ENCODE data around the gene OBSCN. TPM values are rescaled to one million over a fixed set of nuclear protein-coding genes. Genes with fewer than 3 reads are reported as not detected.

OBSCN gene
- total RNA-seq, 2 experiments from 2014 or later = 29.5 to 45.2 TPM

- BruUV-seq (replicated peaks) = no TSS peak
- ChIA-PET POLR2A (no interaction called here), CTCF (ENCODE audit: unreplicated experiment) (no interaction called here)
- Histone ChIP-seq H4K20me1 (ENCODE audit: insufficient read depth, low read length) (no peaks in the 10 kb centered on the region), H3K4me1 (ENCODE audit: insufficient read depth, low read length, poor library complexity, severe bottlenecking) (no peaks in the 10 kb centered on the region), H3K36me3 (ENCODE audit: insufficient read depth, low read length) (no peaks in the 10 kb centered on the region), H3K27ac (ENCODE audit: low read depth, low read length, poor library complexity, severe bottlenecking) (no peak overlapping the region), H3K4me3 (ENCODE audit: low read depth, low read length, poor library complexity, severe bottlenecking) (no peak overlapping the region), H3K79me2 (ENCODE audit: insufficient read depth, low read depth, low read length) (no peaks in the 10 kb centered on the region), H2AFZ (ENCODE audit: low read length) (no peak overlapping the region), H3K9me3 (ENCODE audit: low read length) (no peaks in the 10 kb centered on the region), H3K4me2 (ENCODE audit: low read length) (no peak overlapping the region), H3K9me2 (ENCODE audit: insufficient read depth, low read length) (no peaks in the 10 kb centered on the region)
- intact Hi-C loops (cut with micrococcal nuclease; ENCODE audit: unreplicated experiment) = loop anchor here (5.0 to 10.0 kb wide), 2 partner anchors 110 to 173 kb away; a partner anchor contains a TSS
- DNase-seq (ENCODE audit: low spot score) = no peak
- no peak for TF ChIP-seq CTCF (conservative IDR thresholded peaks at IDR 0.05; ENCODE audit: low read length)
- TF ChIP-seq EZH2phosphoT487 (IDR thresholded peaks at IDR 0.05; ENCODE audit: borderline replicate concordance, low read depth, low read length) = no peak
Measured at GRCh38 chr1:228344631-228345072, 136.8 kb downstream of the OBSCN start.

DNA sequence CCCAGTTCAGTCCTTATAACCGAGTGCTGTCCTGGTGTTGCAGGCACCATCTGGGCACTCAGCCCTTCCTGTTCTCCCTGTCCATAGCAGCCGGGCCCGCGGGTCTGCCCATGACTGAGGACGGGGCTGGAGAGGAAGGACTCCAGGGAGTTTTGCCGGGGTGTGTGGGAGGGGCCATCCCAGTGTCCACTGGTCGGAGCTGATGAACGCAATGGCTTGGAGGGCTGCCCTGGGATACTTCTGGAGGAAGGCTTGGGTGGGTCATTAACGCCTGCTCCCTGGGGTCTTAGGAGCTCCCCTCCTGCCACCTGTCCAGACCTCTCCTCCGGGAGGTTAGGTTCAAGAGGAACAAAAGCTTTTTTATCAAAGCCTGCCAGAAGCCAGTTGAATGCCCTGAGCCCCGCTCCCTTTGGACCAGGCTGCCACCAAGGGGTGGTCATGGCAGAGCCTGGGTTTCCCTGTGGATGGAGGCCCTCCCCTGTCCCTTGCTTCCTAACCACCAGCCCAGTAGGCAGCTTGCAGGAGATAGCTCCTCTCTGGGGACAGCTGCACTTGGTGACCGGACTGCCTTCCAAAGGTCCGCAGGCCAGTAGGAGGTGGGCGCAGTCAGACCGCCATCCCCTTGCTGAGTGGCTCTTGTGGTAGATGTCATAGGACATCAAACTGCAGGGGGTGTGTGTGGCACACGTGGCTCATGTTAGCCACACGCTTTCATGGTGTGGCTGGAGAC is 137.5 kb downstream of the OBSCN start:
- TF ChIP-seq CTCF (conservative IDR thresholded peaks at IDR 0.05; ENCODE audit: low read length) (no peak), EZH2phosphoT487 (IDR thresholded peaks at IDR 0.05; ENCODE audit: borderline replicate concordance, low read depth, low read length) (no peak)
- no peaks in the 10 kb centered on the region for H4K20me1 ChIP-seq (ENCODE audit: insufficient read depth, low read length)
- H3K4me3 ChIP-seq (ENCODE audit: low read depth, low read length, poor library complexity, severe bottlenecking) = no peak overlapping the region
- H3K9me2 ChIP-seq (ENCODE audit: insufficient read depth, low read length) = no peaks in the 10 kb centered on the region
- H3K9me3 ChIP-seq (ENCODE audit: low read length) = no peaks in the 10 kb centered on the region
- CTCF ChIA-PET (ENCODE audit: unreplicated experiment) = no interaction called here
- POLR2A ChIA-PET = interaction anchor here (0.8 kb wide), 1 partner anchor 59 kb away, joined by 3 read pairs; no protein-coding TSS in a partner anchor
- intact Hi-C loops (cut with micrococcal nuclease; ENCODE audit: unreplicated experiment) = loop anchor here (10.0 kb wide), 1 partner anchor 109 kb away; a partner anchor contains a TSS
- no TSS peak for BruUV-seq (replicated peaks)
- H3K27ac ChIP-seq (ENCODE audit: low read depth, low read length, poor library complexity, severe bottlenecking) = no peak overlapping the region
- no peaks in the 10 kb centered on the region for H3K4me1 ChIP-seq (ENCODE audit: insufficient read depth, low read length, poor library complexity, severe bottlenecking)
- no peaks in the 10 kb centered on the region for H3K36me3 ChIP-seq (ENCODE audit: insufficient read depth, low read length)
- DNase-seq (ENCODE audit: low spot score) = no peak
- H2AFZ ChIP-seq (ENCODE audit: low read length) = no peak overlapping the region
- H3K79me2 ChIP-seq (ENCODE audit: insufficient read depth, low read depth, low read length) = no peaks in the 10 kb centered on the region
- no peak overlapping the region for H3K4me2 ChIP-seq (ENCODE audit: low read length)

DNA sequence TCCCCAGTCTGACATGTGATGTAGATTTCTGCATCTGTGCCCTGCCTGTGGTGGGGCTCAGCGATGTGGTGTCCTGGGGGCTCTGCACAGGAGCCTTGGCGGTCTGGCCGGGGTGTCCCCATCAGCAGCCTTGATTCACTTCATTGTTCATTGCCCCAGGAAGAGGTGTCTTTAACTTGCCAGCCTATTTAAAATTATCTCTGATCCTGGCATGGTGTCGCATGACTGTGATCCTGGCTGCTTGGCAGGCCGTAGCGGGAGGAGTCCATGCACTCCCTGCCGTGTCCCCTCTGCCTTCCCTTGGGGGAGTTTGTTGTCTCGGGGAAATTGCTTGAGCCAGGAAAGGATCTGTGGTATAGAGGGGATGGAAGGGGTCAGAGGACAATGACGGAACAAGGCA is 138.9 kb downstream of the OBSCN start:
- H3K79me2 ChIP-seq (ENCODE audit: insufficient read depth, low read depth, low read length) = no peaks in the 10 kb centered on the region
- H3K9me3 ChIP-seq (ENCODE audit: low read length) = no peaks in the 10 kb centered on the region
- no TSS peak for BruUV-seq (replicated peaks)
- H2AFZ ChIP-seq (ENCODE audit: low read length) = no peak overlapping the region
- no peaks in the 10 kb centered on the region for H3K4me1 ChIP-seq (ENCODE audit: insufficient read depth, low read length, poor library complexity, severe bottlenecking)
- no peak overlapping the region for H3K27ac ChIP-seq (ENCODE audit: low read depth, low read length, poor library complexity, severe bottlenecking)
- intact Hi-C loops (cut with micrococcal nuclease; ENCODE audit: unreplicated experiment) = loop anchor here (10.0 kb wide), 1 partner anchor 108 kb away; a partner anchor contains a TSS
- TF ChIP-seq CTCF (conservative IDR thresholded peaks at IDR 0.05; ENCODE audit: low read length) (no peak), EZH2phosphoT487 (IDR thresholded peaks at IDR 0.05; ENCODE audit: borderline replicate concordance, low read depth, low read length) (no peak)
- CTCF ChIA-PET (ENCODE audit: unreplicated experiment) = no interaction called here
- POLR2A ChIA-PET = no interaction called here
- H3K36me3 ChIP-seq (ENCODE audit: insufficient read depth, low read length) = no peaks in the 10 kb centered on the region
- H3K4me3 ChIP-seq (ENCODE audit: low read depth, low read length, poor library complexity, severe bottlenecking) = no peak overlapping the region
- no peaks in the 10 kb centered on the region for H4K20me1 ChIP-seq (ENCODE audit: insufficient read depth, low read length)
- no peak overlapping the region for H3K4me2 ChIP-seq (ENCODE audit: low read length)
- no peaks in the 10 kb centered on the region for H3K9me2 ChIP-seq (ENCODE audit: insufficient read depth, low read length)
- DNase-seq (ENCODE audit: low spot score) = no peak

All from OCI-LY7 (cell line).